Esophagus (tissue), 2 donors: Measurements from ENCODE around the gene HMCN2. TPM values are rescaled to one million over a fixed set of nuclear protein-coding genes. Genes with fewer than 3 reads are reported as not detected.
A peak's percentile ranks its signal among the peaks of the same experiment; 100 is the strongest.

Experiments
- H3K27ac ChIP-seq, 2 donors: one replicate each; pipeline ENCODE4 v1.5.1; 2013; ENCODE audit warnings: low read depth in 2 of 2, mild to moderate bottlenecking in 2 of 2, inconsistent platforms in 1 of 2, low read length in 1 of 2, moderate library complexity in 1 of 2
- H3K27me3 ChIP-seq, 2 donors: one replicate each; pipeline ENCODE4 v1.6.1; 2013; ENCODE audit warnings: low read length in 2 of 2, control low read depth in 1 of 2, mild to moderate bottlenecking in 1 of 2; ENCODE audit not compliant: insufficient read depth in 2 of 2, control insufficient read depth in 1 of 2
- H3K36me3 ChIP-seq, 2 donors: one replicate each; pipeline ENCODE4 v1.6.1; 2013; ENCODE audit warnings: low read length in 1 of 2; ENCODE audit not compliant: control insufficient read depth in 2 of 2, insufficient read depth in 2 of 2
- H3K4me1 ChIP-seq, 2 donors: one replicate each; pipeline ENCODE4 v1.6.1; 2013; ENCODE audit warnings: low read length in 1 of 2; ENCODE audit not compliant: control insufficient read depth in 2 of 2, insufficient read depth in 2 of 2
- H3K4me3 ChIP-seq, 2 donors: one replicate each; pipeline ENCODE4 v1.5.1; 2013; ENCODE audit warnings: low read length in 2 of 2, mild to moderate bottlenecking in 2 of 2, low read depth in 1 of 2, moderate library complexity in 1 of 2
- H3K9me3 ChIP-seq, 2 donors: one replicate each; pipeline ENCODE4 v1.6.1; 2013; ENCODE audit warnings: mild to moderate bottlenecking in 2 of 2, low read depth in 1 of 2, low read length in 1 of 2, moderate library complexity in 1 of 2; ENCODE audit not compliant: control insufficient read depth in 2 of 2, insufficient read depth in 1 of 2
- WGBS, 2 donors: extraction: QIAGEN DNeasy Blood & Tissue Kit; methylation state at CpG; one replicate each; pipeline ENCODE4 v1.1.7; 2013; 5-methylcytosine and 5-hydroxymethylcytosine counted together
- polyA plus RNA-seq, 2 donors: library from polyadenylated mRNA; stranded (reverse); fragments of 200-250 nt; gene quantifications; one replicate each; pipeline ENCODE4 v1.2.3, GENCODE V29; 2013
- donor health status: healthy with polysubstance abuse.
- donor health status: Bipolar disorder and iron deficiency.

The HMCN2 gene
- polyA plus RNA-seq, 2 donors = 4.1 to 4.8 TPM

DNA sequence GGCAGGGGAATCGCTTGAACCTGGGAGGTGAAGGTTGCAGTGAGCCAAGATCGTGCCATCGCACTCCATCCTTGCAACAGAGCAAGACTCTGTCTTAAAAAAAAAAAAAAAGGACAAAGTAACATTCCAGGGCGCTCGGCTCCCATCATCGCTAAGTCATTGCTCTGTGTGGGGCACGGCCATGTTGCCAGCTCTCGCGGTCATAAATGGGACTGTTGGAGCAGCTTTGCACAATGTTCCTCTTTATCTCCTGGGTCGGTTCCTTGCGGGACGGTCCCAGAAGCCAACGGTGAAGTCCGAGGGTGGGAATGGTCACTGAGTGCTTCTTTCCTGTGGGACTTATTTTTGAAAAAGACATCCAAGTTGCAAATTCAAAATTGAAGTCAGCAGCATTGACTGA, 65.5 kb downstream of the HMCN2 start:
- H3K4me3 ChIP-seq = no peak overlapping the region
- WGBS, 2 donors = 74 to 77% methylated on average over 14 of the region's 14 CpGs
- no peaks in the 10 kb centered on the region for H3K27me3 ChIP-seq
- no peaks in the 10 kb centered on the region for H3K9me3 ChIP-seq
- H3K27ac ChIP-seq = peak overlapping the region; percentile 54 to 76
- peaks cover 4 to 10% of the 10 kb centered on the region in 2 donors for H3K4me1 ChIP-seq
- H3K36me3 ChIP-seq = no peaks in the 10 kb centered on the region

DNA sequence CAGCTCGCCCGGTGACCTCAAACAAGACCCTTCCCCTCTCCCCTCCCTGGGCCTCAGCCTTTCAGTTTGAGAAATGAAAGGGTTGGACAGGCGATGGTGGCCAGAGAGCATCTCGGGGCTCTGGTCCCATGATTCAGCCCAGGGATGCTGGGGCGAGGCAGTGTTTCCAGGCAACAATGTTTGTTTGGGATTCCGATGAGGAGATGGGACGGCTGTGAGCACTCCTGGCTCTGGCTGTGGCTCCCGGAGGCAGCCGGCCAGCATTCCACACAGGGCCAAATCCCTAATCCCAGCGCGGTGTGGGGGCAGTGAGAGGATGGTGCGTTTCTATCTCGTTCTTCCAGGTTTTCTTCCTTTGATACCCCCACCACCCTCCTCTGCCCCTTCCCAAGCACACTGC, 66.0 kb downstream of the HMCN2 start:
- WGBS, 2 donors = 31 to 42% methylated on average over 13 of the region's 13 CpGs
- peak overlapping the region; percentile 79 to 86 for H3K27ac ChIP-seq

DNA sequence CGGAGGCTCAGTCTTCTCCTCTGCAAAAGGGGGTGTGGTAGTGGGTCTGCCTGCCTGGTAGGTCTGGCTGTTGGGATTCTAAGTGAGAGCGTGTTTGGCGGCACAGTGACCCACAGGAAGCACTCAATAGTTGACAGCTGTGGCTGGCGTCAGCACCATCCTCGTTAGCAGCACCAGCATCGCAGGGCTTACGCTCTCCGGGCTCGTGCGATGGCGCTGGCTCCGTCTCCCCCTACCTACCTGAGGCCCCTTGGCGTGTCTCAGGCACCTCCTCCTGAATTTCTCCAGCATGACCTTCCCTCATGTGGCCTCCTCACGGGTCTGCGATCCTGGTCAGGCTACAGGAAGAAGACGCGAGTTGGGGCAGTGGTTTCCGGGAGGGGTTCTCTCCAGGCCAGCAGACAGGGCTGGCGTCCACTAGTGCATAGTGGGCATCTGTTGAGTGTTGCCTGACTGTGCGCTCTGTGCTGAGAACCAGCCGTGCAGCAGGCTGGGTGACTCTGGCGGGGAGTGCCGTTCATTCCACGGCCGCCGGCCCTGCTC, 66.9 kb downstream of the HMCN2 start:
- no peak overlapping the region for H3K4me3 ChIP-seq
- H3K9me3 ChIP-seq = no peaks in the 10 kb centered on the region
- 76 to 77% methylated on average over 26 of the region's 26 CpGs for WGBS, 2 donors
- H3K27ac ChIP-seq = peak overlapping the region; percentile 79 to 86
- no peaks in the 10 kb centered on the region for H3K27me3 ChIP-seq
- H3K4me1 ChIP-seq = peaks cover 4 to 10% of the 10 kb centered on the region in 2 donors
- H3K36me3 ChIP-seq = no peaks in the 10 kb centered on the region

More for the DNA sequence above, 66.0 kb downstream of the HMCN2 start:
- Histone ChIP-seq H3K4me1 (peaks cover 4 to 10% of the 10 kb centered on the region in 2 donors), H3K27me3 (no peaks in the 10 kb centered on the region), H3K4me3 (no peak overlapping the region), H3K9me3 (no peaks in the 10 kb centered on the region), H3K36me3 (no peaks in the 10 kb centered on the region)

DNA sequence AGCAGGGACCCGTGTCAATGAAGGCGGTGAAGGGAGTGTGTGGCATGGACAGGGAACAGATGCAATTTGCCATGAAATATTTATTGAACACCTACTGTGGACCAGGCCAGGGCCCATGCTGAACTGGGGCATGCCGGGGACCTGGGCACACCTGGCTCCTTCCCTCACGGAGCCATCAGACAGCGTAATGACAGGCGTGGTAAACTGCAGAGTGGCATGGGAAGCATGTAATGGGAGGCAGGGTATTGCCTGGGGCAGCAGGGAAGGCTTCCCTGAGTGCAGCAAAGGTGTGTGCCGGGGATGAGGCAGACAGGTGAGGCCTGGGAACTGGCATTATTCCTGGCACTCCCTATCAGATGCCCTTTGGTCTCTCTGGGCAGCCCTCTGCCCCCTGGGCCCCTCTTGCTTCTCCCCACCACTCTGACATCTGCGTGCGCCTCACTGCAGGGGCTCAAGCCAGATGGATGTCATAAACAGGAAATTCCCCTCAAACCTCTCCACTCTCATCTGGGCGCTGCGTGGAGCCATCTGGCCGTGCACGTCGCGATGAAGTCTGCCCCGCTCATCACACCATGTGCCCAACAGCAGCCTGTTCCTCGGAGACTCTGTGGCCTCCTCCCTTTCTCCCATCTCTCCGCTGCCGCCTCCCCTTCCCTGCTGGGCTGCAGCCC, 67.6 kb downstream of the HMCN2 start:
- WGBS, 2 donors = 31 to 33% methylated on average over 19 of the region's 19 CpGs
- H3K4me1 ChIP-seq = peaks cover 4 to 10% of the 10 kb centered on the region in 2 donors
- H3K27ac ChIP-seq = peak overlapping the region; percentile 70 to 86
- no peaks in the 10 kb centered on the region for H3K27me3 ChIP-seq
- H3K9me3 ChIP-seq = no peaks in the 10 kb centered on the region
- no peak overlapping the region for H3K4me3 ChIP-seq
- no peaks in the 10 kb centered on the region for H3K36me3 ChIP-seq

DNA sequence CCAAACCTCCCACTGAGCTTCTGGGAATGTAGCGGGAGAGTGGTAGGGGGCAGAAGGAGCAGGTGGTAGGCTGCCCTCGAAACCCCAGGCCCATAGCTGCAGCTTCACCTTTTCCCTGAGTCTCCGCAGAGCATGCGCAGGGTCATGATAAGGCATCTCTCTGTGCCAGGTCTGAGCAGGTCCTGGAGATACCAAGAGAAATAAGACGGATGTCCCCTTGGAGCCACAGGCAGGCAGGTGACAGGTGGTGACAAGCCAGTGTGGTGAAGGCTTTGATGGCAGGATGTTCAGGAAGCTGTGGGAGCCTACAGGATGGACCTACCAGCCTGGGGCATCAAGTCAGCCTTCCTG, 68.1 kb downstream of the HMCN2 start:
- H3K4me3 ChIP-seq = no peak overlapping the region
- 65 to 71% methylated on average over 5 of the region's 5 CpGs for WGBS, 2 donors
- H3K27me3 ChIP-seq = no peaks in the 10 kb centered on the region
- H3K36me3 ChIP-seq = no peaks in the 10 kb centered on the region
- no peaks in the 10 kb centered on the region for H3K9me3 ChIP-seq
- peak overlapping the region in 1 of 2 donors; percentile 70 for H3K27ac ChIP-seq
- peaks cover 4 to 10% of the 10 kb centered on the region in 2 donors for H3K4me1 ChIP-seq

DNA sequence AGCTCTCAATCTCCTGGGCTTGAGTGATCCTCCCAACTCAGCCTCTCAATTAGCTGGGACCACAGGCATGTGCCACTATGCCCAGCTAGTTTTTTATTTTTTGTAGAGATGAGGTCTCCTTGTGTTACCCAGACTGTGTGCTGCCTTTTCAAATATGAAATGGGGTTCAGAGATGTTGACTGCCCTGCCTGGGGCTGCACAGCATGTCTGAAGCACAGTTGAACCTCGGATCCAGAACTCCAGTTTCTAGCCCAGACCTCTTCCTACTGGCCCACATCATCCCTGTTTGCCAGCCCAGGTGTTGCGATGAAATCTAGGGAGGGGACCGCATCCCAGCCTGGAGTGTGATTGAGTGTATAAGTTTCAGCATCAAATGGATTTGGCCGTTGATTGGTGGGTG, 69.4 kb downstream of the HMCN2 start:
- H3K27me3 ChIP-seq = no peaks in the 10 kb centered on the region
- WGBS, 2 donors = 77 to 79% methylated on average over 4 of the region's 4 CpGs
- H3K9me3 ChIP-seq = no peaks in the 10 kb centered on the region
- H3K4me3 ChIP-seq = no peak overlapping the region
- no peak overlapping the region for H3K27ac ChIP-seq
- H3K36me3 ChIP-seq = no peaks in the 10 kb centered on the region
- peaks cover 3 to 10% of the 10 kb centered on the region in 2 donors for H3K4me1 ChIP-seq

DNA sequence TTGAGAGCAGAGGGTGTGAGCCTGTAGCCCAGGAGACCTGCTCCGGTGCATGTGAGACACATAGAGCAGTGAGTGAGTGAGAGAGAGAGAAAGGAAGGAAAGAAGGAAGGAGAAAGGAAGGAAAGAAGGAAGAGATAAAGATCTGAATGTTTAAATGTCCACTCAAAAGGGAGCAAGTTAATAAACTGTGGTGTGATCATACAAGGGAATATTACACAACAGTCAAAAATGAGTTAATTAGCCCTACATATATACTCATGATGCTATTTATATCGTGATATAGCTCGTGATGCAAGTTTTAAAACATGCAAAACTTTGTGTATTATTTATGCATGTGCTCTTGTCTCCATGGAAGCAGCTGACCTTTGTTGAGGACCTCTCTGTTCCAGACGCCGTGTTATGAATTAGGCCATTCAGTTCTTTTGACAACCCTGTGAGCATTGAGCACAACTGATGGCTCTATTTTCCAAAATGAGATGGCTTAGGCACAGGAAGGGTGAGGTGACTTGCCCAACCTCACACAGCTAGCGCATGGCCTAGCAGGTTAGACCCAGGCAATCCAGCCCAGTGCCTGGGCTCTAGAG, 70.6 kb downstream of the HMCN2 start:
- Histone ChIP-seq H3K27ac (no peak overlapping the region), H3K36me3 (no peaks in the 10 kb centered on the region), H3K9me3 (no peaks in the 10 kb centered on the region), H3K4me3 (no peak overlapping the region), H3K27me3 (no peaks in the 10 kb centered on the region), H3K4me1 (peaks cover 0 to 6% of the 10 kb centered on the region in 2 donors)
- WGBS, 2 donors = 64 to 69% methylated on average over 6 of the region's 6 CpGs

DNA sequence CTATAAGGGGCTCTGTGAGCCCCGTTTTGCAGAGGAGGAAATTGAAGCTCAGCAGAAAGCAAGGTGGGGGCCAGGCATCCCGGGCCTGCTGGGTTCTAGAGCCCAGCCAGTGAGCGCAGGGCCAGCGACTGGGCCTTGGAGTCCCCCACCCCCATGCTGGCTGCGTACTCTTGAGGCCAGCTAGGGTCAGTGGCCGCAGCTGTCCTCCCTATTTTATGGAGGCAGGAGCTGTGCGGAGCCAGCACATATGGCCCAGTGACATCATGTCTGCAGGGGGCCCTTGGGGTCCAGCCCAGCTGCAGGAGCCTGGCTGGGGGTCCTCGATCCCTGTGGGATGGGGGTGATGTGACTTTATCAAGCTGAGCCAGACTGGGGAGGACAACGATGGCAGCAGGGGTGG, 71.3 kb downstream of the HMCN2 start:
- WGBS, 2 donors = 71 to 73% methylated on average over 9 of the region's 9 CpGs
- Histone ChIP-seq H3K9me3 (no peaks in the 10 kb centered on the region), H3K4me3 (no peak overlapping the region), H3K36me3 (no peaks in the 10 kb centered on the region), H3K27me3 (no peaks in the 10 kb centered on the region), H3K27ac (no peak overlapping the region), H3K4me1 (peaks cover 0 to 6% of the 10 kb centered on the region in 2 donors)

DNA sequence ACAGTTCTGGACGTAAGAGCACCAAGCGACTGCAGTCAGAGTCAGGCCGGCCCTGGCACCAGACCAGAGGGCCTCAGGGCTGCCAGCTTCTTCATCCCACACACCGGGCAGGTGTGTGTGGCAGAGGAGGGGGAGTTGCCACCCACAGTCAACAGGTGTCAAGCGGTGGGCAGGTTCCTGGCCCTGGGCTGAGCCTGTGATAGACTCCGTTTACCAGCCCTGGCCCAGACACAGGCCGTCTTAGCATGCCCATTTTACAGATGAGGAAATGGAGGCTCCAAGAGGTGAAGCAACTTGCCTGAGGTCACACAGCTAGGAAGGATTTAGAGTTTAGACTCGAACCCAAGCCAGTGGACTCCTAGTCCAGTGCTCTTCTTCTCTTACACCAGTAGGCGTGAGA, 71.8 kb downstream of the HMCN2 start:
- H3K27ac ChIP-seq = no peak overlapping the region
- H3K4me3 ChIP-seq = no peak overlapping the region
- no peaks in the 10 kb centered on the region for H3K27me3 ChIP-seq
- no peaks in the 10 kb centered on the region for H3K36me3 ChIP-seq
- WGBS, 2 donors = 62 to 73% methylated on average over 9 of the region's 9 CpGs
- H3K9me3 ChIP-seq = no peaks in the 10 kb centered on the region
- peaks cover 0 to 6% of the 10 kb centered on the region in 2 donors for H3K4me1 ChIP-seq
